ENCODE results near the gene ZXDC.

DNA sequence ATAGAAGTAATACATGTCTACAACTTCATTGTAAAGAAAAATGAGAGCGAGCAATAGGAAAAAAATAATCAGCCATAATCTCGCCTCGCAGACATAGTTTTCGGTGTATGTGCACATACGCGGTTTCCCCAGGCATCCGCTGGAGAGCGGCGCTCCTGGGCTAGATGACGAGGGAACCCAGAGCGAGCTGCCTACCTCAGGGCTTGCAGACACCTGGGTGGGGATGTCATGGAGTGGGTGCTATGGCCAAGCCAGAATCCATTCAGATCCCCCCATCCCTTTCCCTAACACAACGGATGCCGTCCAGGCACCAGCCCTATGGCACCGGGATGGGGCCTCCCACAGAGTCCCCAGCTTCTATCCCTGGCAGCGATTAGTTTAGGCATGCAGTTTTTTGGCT lies 85.5 kb downstream of the ZXDC start:
- TF ChIP-seq POLR2A (IDR thresholded peaks at IDR 0.05; ENCODE audit: low read depth, low read length) (no peak), POLR2AphosphoS5 (IDR thresholded peaks at IDR 0.05; ENCODE audit: low read depth, low read length) (no peak), SPI1 (IDR thresholded peaks at IDR 0.05; ENCODE audit: low read depth, low read length) (no peak), TAF1 (IDR thresholded peaks at IDR 0.05; ENCODE audit: low read depth, low read length) (no peak)

Measured in GM12891 (cell line).